HepG2 (cell line): ENCODE results near the gene MYH10. TPM values are rescaled to one million over a fixed set of nuclear protein-coding genes. Genes with fewer than 3 reads are reported as not detected.

Experiments
- ATAC-seq: fragments of 200-7000 bp; cut with Tn5 transposase; 3 replicates; pipeline ENCODE4 v1.9.1; 2020; ENCODE audit warnings: mild to moderate bottlenecking, moderate library complexity
- BruUV-seq: library from RNA; stranded (reverse); fragments of 400-500 nt; replicated peaks from 2 replicates; lab custom pipeline; 2021; lab: Mats Ljungman, UMichigan
- CTCF ChIA-PET: fragments of 300-600 bp; formaldehyde crosslinking; extraction: SDS; loops from one replicate; lab custom pipeline; 2021; ENCODE audit warnings: low total read pairs, inconsistent platforms, low intra/inter-chr PET ratio; lab: Yijun Ruan, JAX
- POLR2A ChIA-PET: fragments of 350-600 bp; sonication (Branson Sonifier 250); formaldehyde crosslinking; loops from one replicate; lab custom pipeline; 2020; ENCODE audit warnings: antibody characterized with exemption, inconsistent platforms; lab: Yijun Ruan, JAX
- DNase-seq: peaks from one replicate; pipeline ENCODE4 v3.0.0-alpha.2; 2015; ENCODE audit warnings: low spot score
- FAIRE-seq: peaks from 3 replicates; lab custom pipeline; 2011; peaks lifted over from hg19 to GRCh38; lab: Jason Lieb, UNC
- H2AFZ ChIP-seq: one replicate; pipeline ENCODE4 v1.6.1; 2011; ENCODE audit warnings: low read length, inconsistent platforms
- H3K27ac ChIP-seq: fragments of 300-600 bp; 3 replicates; pipeline ENCODE4 v1.8.0; 2011; ENCODE audit warnings: mixed run types, mild to moderate bottlenecking, mixed read lengths, low read length, inconsistent platforms; ENCODE audit not compliant: insufficient read depth; ENCODE audit errors: extremely low read length
- H3K27me3 ChIP-seq, 2 experiments: fragments of 200-600 bp in 1 of 2; 2 replicates in 1 of 2; 3 replicates in 1 of 2; pipeline versions ENCODE4 v1.6.0 to v1.8.0; 2011; ENCODE audit warnings: low read length in 2 of 2, mild to moderate bottlenecking in 2 of 2, moderate library complexity in 2 of 2, inconsistent platforms in 1 of 2; ENCODE audit not compliant: insufficient read depth in 2 of 2, control insufficient read depth in 1 of 2
- H3K36me3 ChIP-seq, 2 experiments: fragments of 200-600 bp in 1 of 2; replicated peaks in 1 of 2; 2 replicates in 1 of 2; 3 replicates in 1 of 2; pipeline versions ENCODE4 v1.5.1 to v1.8.0; 2011; ENCODE audit warnings: low read length in 2 of 2, inconsistent platforms in 1 of 2; ENCODE audit not compliant: insufficient read depth in 2 of 2, control insufficient read depth in 1 of 2
- H3K4me1 ChIP-seq: 2 replicates; pipeline ENCODE4 v1.5.1; 2012; ENCODE audit warnings: low read length, inconsistent platforms; ENCODE audit not compliant: insufficient read depth
- H3K4me2 ChIP-seq: 2 replicates; pipeline ENCODE4 v1.6.0; 2011; ENCODE audit warnings: low read depth, low read length, inconsistent platforms
- H3K4me3 ChIP-seq, 3 experiments: fragments of 200-600 bp in 1 of 3; sonication (generic), shearing (Covaris generic) in 1 of 3; replicated peaks in 1 of 3; 2 replicates each; pipeline ENCODE4 v1.5.1; 2011 to 2016; ENCODE audit warnings: low read length in 3 of 3, inconsistent platforms in 2 of 3, low read depth in 2 of 3, mild to moderate bottlenecking in 2 of 3, control low read depth in 1 of 3, mixed read lengths in 1 of 3; ENCODE audit not compliant: insufficient read depth in 1 of 3
- H3K79me2 ChIP-seq: one replicate; pipeline ENCODE4 v1.6.1; 2011; ENCODE audit warnings: low read length, inconsistent platforms; ENCODE audit not compliant: insufficient read depth
- H3K9ac ChIP-seq: 2 replicates; pipeline ENCODE4 v1.6.0; 2011; ENCODE audit warnings: mild to moderate bottlenecking, low read depth, low read length, inconsistent platforms; ENCODE audit not compliant: insufficient read depth
- H3K9me3 ChIP-seq: 2 replicates; pipeline ENCODE4 v1.5.1; 2012; ENCODE audit warnings: mild to moderate bottlenecking, low read length
- H4K20me1 ChIP-seq: 2 replicates; pipeline ENCODE4 v1.6.0; 2011; ENCODE audit warnings: inconsistent platforms, mild to moderate bottlenecking, low read length, moderate library complexity; ENCODE audit not compliant: insufficient read depth
- AGO2 ChIP-seq: fragments of 200-400 bp; formaldehyde crosslinking; optimal IDR thresholded peaks from 2 replicates; pipeline ENCODE3; 2017; ENCODE audit warnings: mild to moderate bottlenecking, low read depth, low read length, moderate library complexity
- ATF7 ChIP-seq, 2 experiments: fragments of 450-650 bp in 1 of 2; sonication (generic) in 1 of 2; formaldehyde crosslinking in 1 of 2; IDR thresholded peaks; 2 replicates each; pipeline versions ENCODE4 v1.4.0 to v1.6.1; 2016 to 2020; ENCODE audit warnings: antibody characterized with exemption in 1 of 2, mild to moderate bottlenecking in 1 of 2, missing genetic modification reagents in 1 of 2
- KMT2B ChIP-seq: IDR thresholded peaks from 2 replicates; pipeline ENCODE4 v1.6.1; 2016; ENCODE audit warnings: missing genetic modification reagents, missing compliant biosample characterization
- SETDB1 ChIP-seq: sonication (generic); formaldehyde crosslinking; IDR thresholded peaks from 2 replicates; pipeline ENCODE4 v1.5.1; 2020; ENCODE audit warnings: missing genetic modification reagents, mild to moderate bottlenecking, borderline replicate concordance
- WGBS: methylation state at CpG from one replicate; pipeline ENCODE4 v1.1.6; 2017; ENCODE audit warnings: low lambda C conversion rate; 5-methylcytosine and 5-hydroxymethylcytosine counted together
- in situ Hi-C: cut with HindIII; loops from 2 replicates; pipeline ENCODE4 v1.10.0; 2017; ENCODE audit warnings: low pct_unique_long_range_greater_than_20kb; ENCODE audit not compliant: extremely low pct_ligation_motif_present
- intact Hi-C: fragments of 100-400 bp; cut with micrococcal nuclease; formaldehyde crosslinking; loops from one replicate; pipeline ENCODE4 v1.10.0; 2022; ENCODE audit not compliant: unreplicated experiment
- polyA plus RNA-seq, 8 experiments: library from polyadenylated mRNA; depleted of rRNA in 3 of 8; stranded (reverse) in 7 of 8; unstranded in 1 of 8; fragments of >200 nt; fragmentation: Illumina TruSeq in 4 of 8; extraction: Trizol in 4 of 8; gene quantifications; 2 replicates each; pipeline versions ENCODE4 v1.2.1 to v1.2.3, GENCODE V29; 2011 to 2016; ENCODE audit warnings: low read depth in 4 of 8, missing spikeins in 1 of 8, mixed read lengths in 1 of 8; ENCODE audit not compliant: insufficient read depth in 1 of 8
- total RNA-seq, 5 experiments: library from RNA; depleted of rRNA; stranded (reverse); fragments of >200 nt; fragmentation: Illumina TruSeq; extraction: Trizol; gene quantifications; 2 replicates each; pipeline ENCODE4 v1.2.3, GENCODE V29; 2016; ENCODE audit warnings: low read depth in 1 of 5

MYH10 gene
- total and polyA plus RNA-seq, 2 of the 13 experiments (the other 11 are each of a cell fraction or from before 2014, with no cell fraction given), result 43.4 to 68.6 TPM

GRCh38 chr17:8503807-8504206, 126.7 kb downstream of the MYH10 start:
- no peaks in the 10 kb centered on the region for H3K9me3 ChIP-seq
- 86% methylated on average over 8 of the region's 9 CpGs for WGBS
- FAIRE-seq (no peak), DNase-seq (no peak), ATAC-seq (peak; percentile 24; the same call in 1 of the 3 replicates)
- intact Hi-C loops (no loop called here), in situ Hi-C loops (no loop called here)
- H2AFZ ChIP-seq, result no peak overlapping the region
- H3K4me2 ChIP-seq, result no peak overlapping the region
- peaks cover 41 to 75% of the 10 kb centered on the region in 2 experiments for H3K36me3 ChIP-seq
- TF ChIP-seq KMT2B (CRISPR knock-in tag), result no peak
- TF ChIP-seq AGO2, result peak; percentile 24
- H3K4me3 ChIP-seq, result no peak overlapping the region
- no peaks in the 10 kb centered on the region for H3K4me1 ChIP-seq
- no peaks in the 10 kb centered on the region for H4K20me1 ChIP-seq
- ChIA-PET CTCF (no interaction called here), POLR2A (no interaction called here)
- H3K27ac ChIP-seq, result no peak overlapping the region
- no peak overlapping the region for H3K9ac ChIP-seq
- no TSS peak for BruUV-seq
- no peaks in the 10 kb centered on the region for H3K27me3 ChIP-seq
- no peaks in the 10 kb centered on the region for H3K79me2 ChIP-seq

GRCh38 chr17:8503368-8503767, 127.2 kb downstream of the MYH10 start:
- no TSS peak for BruUV-seq
- Histone ChIP-seq H3K27me3 (no peaks in the 10 kb centered on the region), H3K4me2 (no peak overlapping the region), H4K20me1 (no peaks in the 10 kb centered on the region), H3K79me2 (no peaks in the 10 kb centered on the region), H3K27ac (no peak overlapping the region), H2AFZ (no peak overlapping the region), H3K9ac (no peak overlapping the region), H3K4me3 (no peak overlapping the region), H3K9me3 (no peaks in the 10 kb centered on the region), H3K4me1 (no peaks in the 10 kb centered on the region), H3K36me3 (peaks cover 40 to 74% of the 10 kb centered on the region in 2 experiments)
- in situ Hi-C loops, result no loop called here
- CTCF ChIA-PET, result no interaction called here
- DNase-seq (no peak), FAIRE-seq (no peak), ATAC-seq (no peak)
- no peak for TF ChIP-seq SETDB1 (CRISPR knock-in tag)
- TF ChIP-seq ATF7 (IDR thresholded peaks at IDR 0.05), result peak; percentile 65
- no peak for TF ChIP-seq ATF7 (CRISPR knock-in tag; IDR thresholded peaks at IDR 0.05)
- intact Hi-C loops, result no loop called here
- POLR2A ChIA-PET, result no interaction called here
- 100% methylated on average over 6 of the region's 6 CpGs for WGBS
